Hematopoietic multipotent progenitor cell treated with erythropoietin and hydrocortisone succinate and interleukin-3 and kit ligand, for 17 days (in vitro differentiated cells): ENCODE results near the gene ANKRD23.
"Not testable (repeated sequence)": the region's sequence is repeated elsewhere in the genome, so short reads cannot be mapped to it uniquely, and the experiment has no call there.

Experiments
- DNase-seq: peaks from one replicate; pipeline ENCODE4 v3.0.0-alpha.2; 2015; ENCODE audit warnings: low spot score

ANKRD23 gene

GRCh38 chr2:96863575-96864342 is 19.9 kb upstream of the ANKRD23 start:
- DNase-seq = no peak

GRCh38 chr2:96863056-96863455 is 19.2 kb upstream of the ANKRD23 start:
- not testable (repeated sequence) for DNase-seq

- no peak for DNase-seq
Observed at GRCh38 chr2:96861074-96861473, 17.3 kb upstream of the ANKRD23 start.

GRCh38 chr2:96860065-96861029 is 16.5 kb upstream of the ANKRD23 start:
- no peak for DNase-seq

GRCh38 chr2:96859681-96860064 is 15.9 kb upstream of the ANKRD23 start:
- no peak for DNase-seq

- DNase-seq = no peak
Observed at GRCh38 chr2:96859099-96859649, 15.4 kb upstream of the ANKRD23 start.

- DNase-seq = peak; percentile 99
Observed at GRCh38 chr2:96857667-96858372, 14.0 kb upstream of the ANKRD23 start, which contains the start of gene ANKRD39. Gene ANKRD39, minus strand, starts transcription at chr2:96858016. Its CDS starts 29 bp downstream, at chr2:96857987.

GRCh38 chr2:96856776-96857666 is 13.2 kb upstream of the ANKRD23 start:
- peak; percentile 24 for DNase-seq

GRCh38 chr2:96853321-96853720 is 9.5 kb upstream of the ANKRD23 start:
- DNase-seq = no peak

GRCh38 chr2:96852667-96853066 is 8.8 kb upstream of the ANKRD23 start:
- DNase-seq = no peak

- DNase-seq = no peak
Observed at GRCh38 chr2:96848264-96848663, 4.4 kb upstream of the ANKRD23 start.

GRCh38 chr2:96847586-96847985 is 3.8 kb upstream of the ANKRD23 start:
- no peak for DNase-seq

GRCh38 chr2:96846825-96847224 is 3.0 kb upstream of the ANKRD23 start:
- no peak for DNase-seq

GRCh38 chr2:96844405-96844808 is 586 bp upstream of the ANKRD23 start:
- no peak for DNase-seq

GRCh38 chr2:96842600-96842999 is 1.2 kb downstream of the ANKRD23 start:
- no peak for DNase-seq

GRCh38 chr2:96841701-96842495 is 1.9 kb downstream of the ANKRD23 start:
- DNase-seq = no peak

- no peak for DNase-seq
Observed at GRCh38 chr2:96839875-96840850, 3.7 kb downstream of the ANKRD23 start.

- DNase-seq = no peak
Observed at GRCh38 chr2:96839293-96839874, 4.4 kb downstream of the ANKRD23 start.
